ENCODE measurements around the gene ELP2. TPM values are rescaled to one million over a fixed set of nuclear protein-coding genes. Genes with fewer than 3 reads are reported as not detected.

The ELP2 gene
- total and polyA plus RNA-seq, 2 of the 8 experiments (the other 6 are each of a cell fraction or from before 2014, with no cell fraction given): 55.8 to 165 TPM

- Histone ChIP-seq H3K9ac (replicated peaks in 1 of 4; ENCODE audit: extremely low read depth in 1 of 4, low read depth in 3 of 4, low read length in 3 of 4) (no peak overlapping the region), H2BK20ac (ENCODE audit: low read length) (no peak overlapping the region), H3K4me2 (ENCODE audit: insufficient read depth in 1 of 2, low read depth in 2 of 2, low read length in 2 of 2) (no peak overlapping the region), H3K14ac (ENCODE audit: insufficient read length) (no peak overlapping the region), H3K27me3 (replicated peaks in 1 of 4; ENCODE audit: control insufficient read depth in 3 of 4, extremely low read depth in 1 of 4, insufficient read depth in 3 of 4, low read length in 3 of 4) (no peaks in the 10 kb centered on the region), H3K18ac (ENCODE audit: extremely low read depth, low read length) (no peak overlapping the region), H3K4me3 (ENCODE audit: extremely low read depth in 1 of 4, insufficient read depth in 2 of 4, low read depth in 3 of 4, low read length in 4 of 4) (no peak overlapping the region), H4K20me1 (replicated peaks in 1 of 2; ENCODE audit: control insufficient read depth in 1 of 2, insufficient read depth in 2 of 2, low read length in 2 of 2) (no peaks in the 10 kb centered on the region), H4K8ac (ENCODE audit: extremely low read depth, insufficient read depth, low read length) (no peak overlapping the region), H3K4me1 (replicated peaks in 1 of 4; ENCODE audit: control insufficient read depth in 3 of 4, insufficient read depth in 4 of 4, low read length in 3 of 4) (no peaks in the 10 kb centered on the region), H3K36me3 (ENCODE audit: control insufficient read depth in 2 of 4, insufficient read depth in 4 of 4, low read length in 3 of 4) (no peaks in the 10 kb centered on the region), H2BK15ac (ENCODE audit: low read length) (no peak overlapping the region), H3K23ac (ENCODE audit: insufficient read length) (no peak overlapping the region), H3K79me1 (ENCODE audit: low read depth, low read length) (no peaks in the 10 kb centered on the region), H3K9me3 (ENCODE audit: insufficient read depth in 2 of 2, low read depth in 1 of 2, low read length in 1 of 2) (no peaks in the 10 kb centered on the region), H4K5ac (ENCODE audit: insufficient read length, low read depth, low read length) (no peak overlapping the region), H3K79me2 (ENCODE audit: control insufficient read depth in 1 of 2, insufficient read depth in 2 of 2, low read length in 2 of 2) (no peaks in the 10 kb centered on the region), H2AFZ (ENCODE audit: low read length) (no peak overlapping the region), H3K23me2 (ENCODE audit: low read depth, low read length) (no peaks in the 10 kb centered on the region), H2AK5ac (ENCODE audit: low read depth, low read length) (no peak overlapping the region), H3K56ac (replicated peaks; ENCODE audit: insufficient read length, low read depth, low read length) (no peak overlapping the region), H2BK120ac (replicated peaks; ENCODE audit: low read depth, low read length) (no peak overlapping the region), H3K27ac (ENCODE audit: low read depth, low read length) (no peak overlapping the region), H4K91ac (replicated peaks; ENCODE audit: insufficient read length, low read length) (no peak overlapping the region), H2BK12ac (ENCODE audit: low read depth, low read length) (no peak overlapping the region), H2BK5ac (ENCODE audit: low read depth, low read length) (no peak overlapping the region), H3K4ac (replicated peaks; ENCODE audit: insufficient read length, low read depth, low read length) (no peak overlapping the region)
- DNase-seq (ENCODE audit: low read depth in 1 of 2, low spot score in 2 of 2): no peak
- ChIA-PET CTCF (ENCODE audit: partially characterized antibody) (interaction anchor here (0.6 to 3.8 kb wide), 5 partner anchors 9 to 99 kb away, joined by 3 to 30 read pairs (median 5); no protein-coding TSS in a partner anchor), POLR2A (ENCODE audit: partially characterized antibody) (interaction anchor here (1.0 to 6.0 kb wide), 3 partner anchors 10 to 68 kb away, joined by 3 to 56 read pairs (median 3); partner anchors contain the start of genes ELP2 and MOCOS)
- TF ChIP-seq RBBP5 (IDR thresholded peaks at IDR 0.05; ENCODE audit: borderline replicate concordance, low read depth, low read length): no peak
- TF ChIP-seq SRF (IDR thresholded peaks at IDR 0.05; ENCODE audit: low read depth, low read length): no peak
- peak in 1 of 2 experiments; percentile 26; a peak in 1 of 4 replicates for TF ChIP-seq RAD21 (IDR thresholded peaks at IDR 0.05 in 1 of 2, conservative IDR thresholded peaks at IDR 0.05 in 1 of 2; ENCODE audit: low read depth in 2 of 2, low read length in 2 of 2)
- peak in 2 of 3 experiments; percentile 7; a peak in 1 of 4 replicates for TF ChIP-seq CTCF (IDR thresholded peaks at IDR 0.05; ENCODE audit: control extremely low read depth in 1 of 3, insufficient read depth in 1 of 3, low read depth in 1 of 3, low read length in 3 of 3)
- no peak for TF ChIP-seq RFX5 (IDR thresholded peaks at IDR 0.05; ENCODE audit: borderline replicate concordance, low read depth, low read length)
- no peak for TF ChIP-seq GABPA (IDR thresholded peaks at IDR 0.05; ENCODE audit: borderline replicate concordance, insufficient read depth, low read length)
- TF ChIP-seq SP2 (IDR thresholded peaks at IDR 0.05; ENCODE audit: low read length): no peak
- no peak for TF ChIP-seq JUND (IDR thresholded peaks at IDR 0.05; ENCODE audit: low read length)
- no peak for TF ChIP-seq POLR2A (IDR thresholded peaks at IDR 0.05; ENCODE audit: control extremely low read depth in 1 of 2, low read depth in 2 of 2, low read length in 2 of 2)
- no peak for FAIRE-seq
These were observed 67.9 kb downstream of the ELP2 start for GRCh38 chr18:36197511-36198166.
